Vagina (tissue), 2 donors: ENCODE measurements around the gene C21orf91. TPM values are rescaled to one million over a fixed set of nuclear protein-coding genes. Genes with fewer than 3 reads are reported as not detected.

Experiments
- DNase-seq, 2 donors: peaks; one replicate each; pipeline ENCODE4 v3.0.0-alpha.2; 2017; ENCODE audit errors: extremely low spot score in 2 of 2
- H3K27ac ChIP-seq: fragments of 200-600 bp; sonication (generic); one replicate; pipeline ENCODE4 v1.5.1; 2019
- H3K27me3 ChIP-seq: fragments of 200-600 bp; sonication (generic); one replicate; pipeline ENCODE4 v1.5.1; 2019
- H3K36me3 ChIP-seq, 2 donors: fragments of 200-600 bp; sonication (generic); one replicate each; pipeline ENCODE4 v1.5.1; 2017 to 2019
- H3K4me1 ChIP-seq: fragments of 200-600 bp; sonication (generic); one replicate; pipeline ENCODE4 v1.5.1; 2019
- H3K4me3 ChIP-seq, 2 donors: fragments of 200-600 bp; sonication (generic); 1 replicate in 1 of 2; 2 replicates in 1 of 2; pipeline ENCODE4 v1.5.1; 2016 to 2019
- H3K9me3 ChIP-seq: fragments of 200-600 bp; sonication (generic); one replicate; pipeline ENCODE4 v1.5.1; 2019
- CTCF ChIP-seq, 3 experiments: fragments of 450-650 bp in 2 of 3; fragments of 200-600 bp in 1 of 3; sonication (generic) in 1 of 3; IDR thresholded peaks; one replicate each; pipeline ENCODE4 v1.5.1; 2017 to 2019; ENCODE audit warnings: antibody characterized with exemption in 3 of 3, mild to moderate bottlenecking in 2 of 3, moderate library complexity in 2 of 3
- POLR2A ChIP-seq, 2 donors: fragments of 450-650 bp; IDR thresholded peaks; one replicate each; pipeline ENCODE4 v1.6.1; 2017; ENCODE audit warnings: antibody characterized with exemption in 2 of 2, mild to moderate bottlenecking in 2 of 2, moderate library complexity in 2 of 2
- POLR2AphosphoS5 ChIP-seq, 2 donors: sonication (generic); formaldehyde crosslinking; IDR thresholded peaks; one replicate each; pipeline ENCODE4 v1.9.0; 2017; ENCODE audit warnings: antibody characterized with exemption in 2 of 2, mild to moderate bottlenecking in 2 of 2, low read depth in 1 of 2; ENCODE audit not compliant: insufficient read depth in 1 of 2
- intact Hi-C: fragments of 100-400 bp; cut with DNase I; formaldehyde crosslinking; loops from one replicate; pipeline ENCODE4 v1.15.1; 2023
- total RNA-seq: library from RNA; depleted of rRNA; stranded (reverse); fragments of >200 nt; gene quantifications from one replicate; pipeline ENCODE4 v1.2.3, GENCODE V29; 2016

C21orf91 gene
- total RNA-seq, 1 donor from 2014 or later: 8.6 TPM

DNA sequence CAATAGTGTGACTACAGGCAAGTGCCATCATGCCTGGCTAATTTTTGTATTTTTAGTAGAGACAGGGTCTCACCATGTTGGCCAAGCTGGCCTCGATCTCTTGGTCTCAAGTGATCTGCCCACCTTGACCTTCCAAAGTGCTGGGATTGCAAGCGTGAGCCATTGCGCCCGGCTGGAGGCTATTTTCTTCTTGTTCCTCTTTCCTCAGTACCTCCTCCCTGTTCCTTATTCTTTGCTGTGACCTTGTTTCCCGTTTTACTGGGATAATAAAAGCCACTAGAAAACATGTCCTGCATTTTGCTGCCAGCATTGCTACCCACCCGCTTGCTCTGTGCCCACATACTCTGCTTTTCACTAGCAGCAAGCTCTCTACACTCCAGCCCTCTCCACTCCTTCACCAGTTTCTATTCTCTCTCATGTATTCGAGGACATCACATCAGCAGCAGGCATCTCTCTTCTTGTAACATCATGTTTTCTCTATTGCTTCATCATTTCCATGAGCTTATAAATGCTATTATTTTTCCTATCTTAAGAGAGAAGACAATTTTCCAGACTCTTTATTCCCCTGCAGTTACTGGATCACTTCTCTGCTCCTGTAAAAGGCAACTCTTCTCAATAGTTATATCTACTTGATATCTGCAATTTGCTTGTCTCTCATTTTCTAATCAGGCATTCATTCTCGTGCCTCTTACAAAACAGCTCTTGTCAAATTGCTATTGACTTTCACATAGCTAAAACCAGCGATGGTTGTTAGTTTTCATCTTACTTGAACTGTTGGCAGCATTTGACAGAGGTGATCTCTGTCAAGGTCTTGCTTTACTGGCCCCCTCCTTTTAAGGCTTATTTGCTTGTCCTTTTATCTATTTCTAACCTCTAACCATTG is 34.5 kb upstream of the C21orf91 start:
- Histone ChIP-seq H3K36me3 (no peaks in the 10 kb centered on the region), H3K27me3 (no peaks in the 10 kb centered on the region), H3K9me3 (no peaks in the 10 kb centered on the region), H3K27ac (no peak overlapping the region), H3K4me3 (no peak overlapping the region), H3K4me1 (no peaks in the 10 kb centered on the region)
- no peak for TF ChIP-seq POLR2AphosphoS5 (IDR thresholded peaks at IDR 0.05; ENCODE audit: insufficient read depth in 1 of 2, low read depth in 1 of 2)
- TF ChIP-seq CTCF (IDR thresholded peaks at IDR 0.05): no peak
- TF ChIP-seq POLR2A (IDR thresholded peaks at IDR 0.05): no peak
- DNase-seq: no peak
- intact Hi-C loops: no loop called here

DNA sequence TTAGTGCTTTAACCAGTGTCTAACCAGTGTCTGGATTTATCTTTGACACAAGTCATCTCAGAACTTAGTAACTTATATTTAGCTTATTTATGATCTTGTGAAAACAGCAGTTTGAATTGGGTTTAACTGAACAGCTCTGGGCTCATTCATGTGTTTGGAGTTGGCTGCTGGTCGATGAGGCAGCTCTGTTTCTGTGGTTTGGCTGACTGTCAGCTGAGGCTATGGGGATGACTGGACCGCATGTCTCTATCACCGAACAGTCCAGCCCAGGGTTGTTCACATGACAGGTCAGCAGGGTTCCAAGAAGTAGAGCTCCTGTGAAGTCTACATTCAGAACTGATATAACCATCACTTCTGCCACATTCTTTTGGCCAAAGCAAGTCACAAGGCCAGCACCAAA is 29.1 kb upstream of the C21orf91 start:
- Histone ChIP-seq H3K36me3 (no peaks in the 10 kb centered on the region), H3K4me1 (peaks cover 6% of the 10 kb centered on the region), H3K27me3 (no peaks in the 10 kb centered on the region), H3K9me3 (no peaks in the 10 kb centered on the region), H3K4me3 (no peak overlapping the region), H3K27ac (no peak overlapping the region)
- TF ChIP-seq POLR2AphosphoS5 (IDR thresholded peaks at IDR 0.05; ENCODE audit: insufficient read depth in 1 of 2, low read depth in 1 of 2) (no peak), CTCF (IDR thresholded peaks at IDR 0.05) (no peak), POLR2A (IDR thresholded peaks at IDR 0.05) (no peak)
- intact Hi-C loops: no loop called here
- DNase-seq: no peak

DNA sequence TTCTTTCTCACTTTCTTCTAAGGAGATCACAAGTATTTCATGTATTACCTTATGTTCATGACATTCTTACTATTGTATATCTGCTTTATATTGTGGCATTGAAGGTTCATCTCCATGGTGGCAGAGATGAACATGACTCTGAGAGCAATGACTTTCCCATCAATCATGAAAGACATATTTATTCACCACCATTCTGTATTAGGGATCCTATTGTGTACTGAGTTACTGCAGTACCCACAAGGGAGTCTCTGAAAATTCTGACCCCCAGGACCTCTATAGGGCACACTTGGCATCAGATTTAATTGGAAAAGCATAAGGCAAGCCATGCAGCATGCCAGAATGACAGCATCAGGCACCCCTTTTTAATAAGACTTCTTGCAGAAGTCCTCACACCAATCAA is 21.9 kb upstream of the C21orf91 start:
- no peaks in the 10 kb centered on the region for H3K9me3 ChIP-seq

DNA sequence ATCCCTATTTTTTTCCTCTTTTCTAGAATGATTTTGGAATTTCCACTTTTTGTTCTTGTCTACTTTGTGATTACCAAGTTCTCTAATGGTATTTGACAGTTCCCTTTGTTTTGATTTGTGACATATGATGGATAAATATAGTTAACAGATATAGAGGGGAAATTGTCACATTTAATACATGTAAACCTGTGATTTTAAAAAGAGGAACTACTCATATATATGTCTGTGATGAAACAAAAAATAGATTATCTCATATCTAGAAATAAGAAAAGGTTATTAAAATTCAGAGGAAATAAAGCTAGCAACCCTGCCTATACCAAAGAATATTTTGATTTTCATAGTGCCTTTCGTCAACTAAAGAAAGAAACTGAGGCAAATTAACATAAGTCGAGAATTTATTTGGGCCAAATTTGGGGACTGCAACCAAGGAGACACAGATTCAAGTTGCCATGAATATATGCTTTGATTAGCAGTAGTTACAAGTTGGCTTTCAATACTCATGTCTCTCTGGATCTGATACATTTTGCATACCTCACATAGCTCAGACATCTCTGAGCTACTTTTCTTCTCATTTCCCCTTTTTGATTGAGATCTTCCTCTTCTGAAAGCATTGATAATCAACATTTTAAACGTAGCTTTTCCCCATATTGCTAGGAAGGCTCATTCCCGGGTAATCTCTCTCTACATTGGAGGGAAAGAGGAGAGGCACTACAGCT is 15.6 kb upstream of the C21orf91 start:
- intact Hi-C loops: no loop called here

More for the DNA sequence above, 21.9 kb upstream of the C21orf91 start:
- intact Hi-C loops: no loop called here
- H3K4me1 ChIP-seq: no peaks in the 10 kb centered on the region
- H3K27ac ChIP-seq: no peak overlapping the region
- TF ChIP-seq CTCF (IDR thresholded peaks at IDR 0.05) (no peak), POLR2AphosphoS5 (IDR thresholded peaks at IDR 0.05; ENCODE audit: insufficient read depth in 1 of 2, low read depth in 1 of 2) (no peak), POLR2A (IDR thresholded peaks at IDR 0.05) (no peak)
- no peak for DNase-seq
- H3K27me3 ChIP-seq: no peaks in the 10 kb centered on the region
- no peaks in the 10 kb centered on the region for H3K36me3 ChIP-seq
- H3K4me3 ChIP-seq: no peak overlapping the region

More for the DNA sequence above, 15.6 kb upstream of the C21orf91 start:
- Histone ChIP-seq H3K9me3 (no peaks in the 10 kb centered on the region), H3K27me3 (no peaks in the 10 kb centered on the region), H3K4me1 (no peaks in the 10 kb centered on the region), H3K27ac (no peak overlapping the region), H3K4me3 (no peak overlapping the region), H3K36me3 (no peaks in the 10 kb centered on the region)
- no peak for DNase-seq
- TF ChIP-seq CTCF (IDR thresholded peaks at IDR 0.05) (no peak), POLR2AphosphoS5 (IDR thresholded peaks at IDR 0.05; ENCODE audit: insufficient read depth in 1 of 2, low read depth in 1 of 2) (no peak), POLR2A (IDR thresholded peaks at IDR 0.05) (no peak)
